Measurements from ENCODE around the gene P2RX6.
A peak's percentile ranks its signal among the peaks of the same experiment; 100 is the strongest.

P2RX6 gene

DNA sequence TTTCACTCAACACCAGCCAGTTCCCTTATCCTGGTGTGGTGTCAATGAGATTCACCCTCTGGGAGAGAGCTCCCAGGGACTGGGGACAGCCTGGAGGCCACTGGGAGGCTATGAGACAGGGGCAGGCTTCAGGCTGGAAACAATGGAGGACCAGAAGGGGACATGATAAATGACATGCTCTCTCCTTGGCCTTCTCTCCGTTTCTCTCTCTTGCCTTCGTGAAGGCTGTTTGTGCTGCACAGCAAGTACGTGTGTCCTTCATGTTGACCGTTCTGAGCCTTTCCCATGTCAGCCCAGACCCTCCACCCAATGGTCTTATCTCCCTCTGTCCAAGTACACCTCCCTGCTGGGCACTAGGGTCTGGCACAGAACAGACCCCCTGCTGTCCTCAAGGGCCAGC is 34.4 kb upstream of the P2RX6 start:
- no peak for DNase-seq

DNA sequence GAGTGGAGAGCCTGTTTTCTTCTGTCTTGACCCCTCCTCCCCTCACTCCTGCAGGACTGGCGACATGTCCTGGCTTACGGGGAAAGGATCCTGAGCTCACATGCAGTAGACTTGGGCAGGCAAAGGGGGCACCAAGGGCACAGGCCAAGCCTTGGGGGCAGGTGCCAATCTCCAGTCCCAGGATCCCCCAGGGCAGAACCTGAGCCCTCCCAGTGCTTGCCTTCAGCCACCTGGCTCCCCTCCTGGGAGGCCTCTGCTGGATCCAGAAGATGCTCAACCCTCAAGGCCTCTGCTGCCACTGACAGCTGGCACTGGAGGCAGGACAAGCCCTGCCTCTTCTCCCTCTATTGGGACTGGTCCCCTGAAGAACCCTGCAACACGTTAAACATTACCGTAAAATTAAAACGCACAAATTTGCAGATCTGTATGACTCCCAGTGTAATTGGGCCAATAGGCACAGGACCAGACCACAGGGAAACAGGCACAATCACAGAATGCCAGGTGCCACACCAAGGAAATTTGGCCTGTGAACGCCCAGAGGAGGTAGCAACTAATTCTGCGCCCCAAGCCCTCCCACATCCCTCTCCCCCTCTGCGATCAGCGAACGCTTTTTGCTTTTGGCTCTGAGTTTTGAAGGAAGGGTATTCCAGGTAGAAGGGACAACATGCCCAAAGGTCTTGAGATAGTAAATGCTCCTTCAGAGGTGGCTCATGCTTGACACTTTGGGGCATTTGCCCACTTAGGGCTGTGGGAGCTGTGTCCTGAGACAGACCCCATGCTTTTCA is 33.8 kb upstream of the P2RX6 start:
- no peak for DNase-seq

DNA sequence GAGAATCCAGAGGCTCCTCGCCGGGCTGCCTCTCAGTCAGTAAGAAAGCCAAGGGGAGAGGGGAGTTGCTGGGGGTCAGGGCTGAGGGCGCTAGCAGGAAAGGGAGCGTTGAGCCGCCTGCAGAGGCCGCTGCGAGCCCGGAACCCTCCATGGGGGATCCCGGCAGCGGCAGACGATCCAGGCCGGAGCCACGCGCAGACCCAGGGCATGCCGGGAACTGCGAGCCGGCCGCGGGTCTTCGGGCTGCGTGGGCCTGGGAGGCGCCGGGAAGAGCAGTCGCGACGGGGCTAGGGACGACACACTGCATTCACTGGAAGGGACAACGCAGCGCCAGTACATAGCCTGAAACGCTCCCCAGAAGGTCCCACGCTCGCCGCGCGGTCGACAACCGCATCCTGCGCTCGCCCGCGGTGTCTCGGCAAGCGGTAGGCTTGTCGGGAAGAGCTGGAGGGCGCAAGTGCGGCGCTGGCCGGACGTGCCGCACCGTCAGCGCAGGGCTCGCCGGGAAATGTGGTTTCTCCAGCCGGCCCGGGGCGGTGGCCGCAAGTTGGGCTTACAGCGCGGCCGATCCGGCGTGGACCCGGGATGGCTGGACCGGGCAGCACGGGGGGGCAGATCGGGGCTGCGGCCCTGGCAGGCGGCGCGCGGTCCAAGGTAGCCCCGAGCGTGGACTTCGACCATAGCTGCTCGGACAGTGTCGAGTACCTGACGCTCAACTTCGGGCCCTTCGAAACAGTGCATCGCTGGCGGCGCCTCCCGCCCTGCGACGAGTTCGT is 33.0 kb upstream of the P2RX6 start, which contains the start of gene LZTR1:
Gene LZTR1, plus strand, starts transcription at position 511 of the 776 bp plus-strand sequence. Its CDS starts 75 bp downstream, at position 586.
- DNase-seq, result peak; percentile 70 to 79

DNA sequence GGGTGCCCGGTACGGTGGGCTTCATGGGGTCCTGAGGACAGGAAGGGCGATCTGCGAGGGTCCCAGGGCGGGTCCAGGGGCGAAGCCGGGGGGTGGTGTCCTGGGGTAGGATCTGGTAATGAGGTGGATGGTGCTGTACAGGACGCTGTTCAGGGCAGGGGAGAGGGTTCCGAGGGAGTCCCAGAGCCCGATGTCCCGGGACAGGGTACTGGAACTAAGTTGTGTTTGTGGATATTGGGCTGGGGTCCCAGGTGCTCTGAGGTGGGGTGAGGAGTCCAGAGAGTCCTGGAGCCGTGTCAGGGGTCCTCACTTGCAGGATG is 32.4 kb upstream of the P2RX6 start:
- DNase-seq, result no peak

DNA sequence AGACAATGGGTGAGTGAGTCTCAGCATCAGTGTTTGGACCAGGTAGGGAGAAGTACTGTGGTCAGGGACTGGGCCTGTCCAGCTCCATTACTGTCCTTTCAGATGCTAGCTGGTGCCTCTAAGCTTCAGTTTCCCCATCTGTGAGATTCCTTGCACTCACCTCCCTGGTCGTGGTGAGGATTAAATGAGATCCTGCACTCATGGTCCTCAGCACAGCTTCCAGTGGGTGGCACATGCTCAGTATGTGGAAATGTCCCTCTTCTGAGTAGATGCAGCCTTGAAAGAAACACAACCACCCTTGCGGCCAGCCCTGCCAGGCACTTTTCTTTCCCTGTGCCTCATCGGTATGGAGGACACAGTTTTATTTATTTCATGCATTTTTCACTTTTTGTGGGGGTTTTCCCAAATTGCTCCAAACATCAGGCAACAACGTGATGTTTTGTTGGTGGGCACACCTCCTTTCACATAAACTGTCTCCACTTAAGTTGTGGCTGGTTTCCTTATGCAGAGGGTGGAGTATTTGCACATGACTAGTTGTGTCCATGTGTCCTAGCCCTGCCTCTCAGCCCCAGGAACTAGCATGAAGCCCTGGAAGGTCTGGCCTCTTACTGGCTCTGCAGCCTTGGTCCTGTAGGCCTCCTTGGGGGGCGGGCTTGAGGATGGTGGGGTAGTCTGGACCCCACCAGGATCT is 31.7 kb upstream of the P2RX6 start:
- DNase-seq, result no peak

DNA sequence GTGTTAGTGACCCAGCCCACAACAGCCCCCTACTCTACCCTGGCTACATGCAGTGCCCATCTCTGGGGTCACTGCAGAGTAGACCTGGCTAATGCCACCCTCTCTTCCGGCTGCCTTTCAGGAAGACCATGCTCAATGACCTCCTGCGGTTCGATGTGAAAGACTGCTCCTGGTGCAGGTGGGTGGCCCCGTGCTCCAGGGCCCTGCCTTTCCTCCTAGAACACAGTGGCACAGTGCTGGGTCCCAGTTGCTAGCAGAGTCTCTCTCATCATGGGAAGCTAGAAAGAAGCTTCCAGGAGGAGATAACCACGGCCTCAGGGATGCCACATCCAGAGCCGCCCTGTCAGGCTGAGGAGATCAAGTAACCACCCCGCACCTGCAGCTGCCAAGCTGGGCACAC is 29.2 kb upstream of the P2RX6 start:
- DNase-seq, result no peak

DNA sequence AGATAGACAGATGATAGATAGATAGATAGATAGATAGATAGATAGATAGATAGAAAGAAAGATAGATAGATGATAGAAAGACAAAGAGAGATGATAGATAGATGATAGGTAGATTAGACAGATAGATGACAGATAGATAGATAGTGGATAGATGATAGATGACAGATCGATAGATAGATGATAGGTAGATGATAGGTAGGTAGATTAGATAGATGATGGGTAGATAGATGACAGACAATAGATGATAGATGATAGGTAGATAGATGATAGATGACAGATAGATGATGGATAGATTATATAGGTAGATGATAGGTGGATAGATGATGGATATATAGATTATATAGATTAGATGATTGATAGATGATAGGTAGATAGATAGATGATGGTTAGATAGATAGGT is 28.6 kb upstream of the P2RX6 start:
- DNase-seq, result no peak

DNA sequence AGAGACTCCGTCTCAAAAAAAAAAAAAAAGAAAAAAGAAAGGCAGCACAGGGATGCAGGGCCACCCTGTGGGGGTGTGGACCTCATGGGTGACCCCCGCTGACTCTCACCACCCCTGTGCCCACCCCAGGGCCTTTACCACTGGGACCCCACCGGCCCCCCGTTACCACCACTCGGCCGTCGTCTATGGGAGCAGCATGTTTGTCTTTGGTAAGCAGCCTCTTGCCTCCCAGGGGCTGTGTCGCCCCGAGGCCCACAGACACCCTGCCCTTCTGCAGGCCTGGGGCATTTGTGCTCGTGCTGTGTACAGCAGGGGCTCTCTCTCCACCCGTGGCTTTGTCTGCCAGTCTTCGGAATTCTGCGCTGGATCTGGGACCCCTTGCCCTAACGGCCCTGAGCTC is 27.6 kb upstream of the P2RX6 start:
- DNase-seq, result no peak

DNA sequence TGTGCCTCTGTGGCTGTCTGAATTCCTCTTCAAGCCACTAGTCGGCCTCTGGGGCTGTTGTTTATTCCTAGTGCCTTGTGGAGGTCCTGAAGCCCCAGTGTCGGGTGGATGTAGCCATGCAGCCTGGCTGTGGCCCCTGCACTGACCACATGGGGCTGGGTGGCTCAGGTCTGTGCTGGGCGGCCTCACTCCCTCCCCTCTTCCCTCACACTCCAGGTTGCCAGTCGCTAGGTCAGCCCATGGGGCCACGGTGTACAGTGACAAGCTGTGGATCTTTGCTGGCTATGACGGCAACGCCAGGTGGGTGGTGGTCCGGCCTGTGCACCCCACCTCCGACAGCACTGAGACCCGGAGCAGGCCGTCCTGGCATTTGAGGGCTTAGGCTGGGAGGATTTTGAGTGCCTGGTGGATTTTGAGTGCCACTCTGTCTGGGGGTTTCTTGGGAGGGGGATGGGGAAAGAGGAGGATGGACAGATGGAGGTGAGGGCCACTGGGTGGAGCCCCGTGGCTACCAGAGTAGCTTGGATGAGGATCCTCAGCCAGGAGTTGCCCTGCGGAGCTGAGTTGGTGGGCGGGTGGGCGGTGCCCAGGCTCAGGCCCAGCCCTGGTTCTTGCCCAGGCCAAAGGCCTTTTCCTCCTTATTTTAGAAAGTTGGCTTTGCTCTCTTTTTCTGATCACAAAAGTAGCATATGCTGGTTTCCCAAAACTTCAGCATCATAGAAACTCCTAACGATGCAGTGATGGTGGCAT is 26.2 kb upstream of the P2RX6 start:
- DNase-seq, result no peak

DNA sequence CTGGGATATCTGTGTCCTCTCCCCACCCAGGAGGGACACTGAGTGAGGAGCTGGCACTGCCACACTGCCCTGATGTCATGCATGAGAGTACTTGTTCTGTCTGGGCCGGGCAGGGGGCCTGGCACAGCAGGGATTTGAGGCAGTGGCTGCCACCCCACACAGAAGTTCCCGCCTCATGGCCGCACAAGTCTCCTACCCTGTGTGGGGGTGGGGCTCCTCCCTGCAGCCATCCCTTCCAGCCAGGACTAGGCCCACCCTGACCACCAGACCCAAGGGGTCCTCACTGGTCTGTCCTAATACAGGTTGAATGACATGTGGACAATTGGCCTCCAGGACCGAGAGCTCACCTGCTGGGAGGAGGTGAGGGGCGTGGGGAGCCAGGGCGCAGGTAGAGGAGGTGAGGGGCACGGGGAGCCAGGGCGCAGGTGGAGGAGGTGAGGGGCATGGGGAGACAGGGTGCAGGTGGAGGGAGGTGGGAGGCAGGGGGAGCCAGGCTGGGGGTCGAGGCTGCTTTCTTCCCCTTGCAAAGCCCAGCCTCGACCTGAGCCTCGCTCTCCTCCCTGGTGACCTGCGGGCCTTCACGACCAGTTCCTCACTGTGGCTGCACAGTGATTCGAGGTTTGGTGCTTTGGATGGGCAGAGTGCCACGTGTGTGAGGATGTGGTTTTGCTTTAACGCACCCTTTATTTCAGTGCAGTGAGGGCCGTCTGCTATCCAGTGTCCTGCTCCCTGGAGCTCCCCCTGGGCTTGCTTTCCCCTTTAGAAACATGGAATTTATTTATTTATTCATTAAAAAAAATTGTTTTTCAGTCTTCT is 25.4 kb upstream of the P2RX6 start:
- DNase-seq, result no peak

DNA sequence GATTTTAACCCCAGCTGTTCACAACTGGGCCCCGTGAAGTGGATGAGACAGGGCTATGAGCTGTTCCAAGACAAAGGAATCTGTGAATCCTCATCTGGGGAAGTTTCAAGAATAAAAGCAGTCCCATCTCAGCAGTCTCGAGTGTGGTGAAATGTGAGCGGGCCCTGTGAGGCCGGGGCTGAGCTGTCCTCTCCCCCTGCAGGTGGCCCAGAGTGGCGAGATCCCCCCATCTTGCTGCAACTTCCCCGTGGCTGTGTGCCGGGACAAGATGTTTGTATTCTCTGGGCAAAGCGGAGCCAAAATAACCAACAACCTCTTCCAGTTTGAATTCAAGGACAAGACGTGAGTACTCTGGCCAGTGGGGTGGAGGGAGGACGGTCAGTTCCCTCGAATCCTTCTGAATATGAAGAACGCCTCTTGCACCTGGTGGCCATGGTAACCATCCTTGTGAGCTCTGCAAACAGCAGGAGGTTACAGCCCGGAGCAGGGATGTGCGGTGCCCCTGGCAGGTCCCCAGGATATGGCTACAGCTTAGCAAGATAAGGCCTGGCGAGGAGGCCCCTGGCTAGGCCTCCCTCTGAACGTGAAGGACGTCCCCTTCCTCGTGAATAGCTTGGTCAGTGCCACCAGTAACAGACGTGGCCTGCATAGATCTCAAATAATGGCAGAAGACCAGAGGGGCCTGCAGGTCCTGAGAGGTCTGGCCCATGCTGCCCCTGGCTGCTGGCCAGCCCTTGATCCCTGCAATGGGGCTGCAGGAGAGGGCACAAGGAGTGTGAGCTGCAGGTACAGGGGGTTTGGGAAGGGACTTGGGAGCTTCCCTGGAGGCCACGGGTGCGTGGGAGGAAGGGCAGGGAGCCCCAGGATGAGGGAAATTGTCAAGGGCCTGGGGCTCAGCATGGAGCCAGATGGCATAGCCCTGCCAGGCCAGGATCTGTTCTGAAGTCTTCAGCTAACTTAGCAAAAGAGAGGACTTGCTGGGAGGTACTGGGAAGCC is 24.5 kb upstream of the P2RX6 start:
- DNase-seq, result no peak

DNA sequence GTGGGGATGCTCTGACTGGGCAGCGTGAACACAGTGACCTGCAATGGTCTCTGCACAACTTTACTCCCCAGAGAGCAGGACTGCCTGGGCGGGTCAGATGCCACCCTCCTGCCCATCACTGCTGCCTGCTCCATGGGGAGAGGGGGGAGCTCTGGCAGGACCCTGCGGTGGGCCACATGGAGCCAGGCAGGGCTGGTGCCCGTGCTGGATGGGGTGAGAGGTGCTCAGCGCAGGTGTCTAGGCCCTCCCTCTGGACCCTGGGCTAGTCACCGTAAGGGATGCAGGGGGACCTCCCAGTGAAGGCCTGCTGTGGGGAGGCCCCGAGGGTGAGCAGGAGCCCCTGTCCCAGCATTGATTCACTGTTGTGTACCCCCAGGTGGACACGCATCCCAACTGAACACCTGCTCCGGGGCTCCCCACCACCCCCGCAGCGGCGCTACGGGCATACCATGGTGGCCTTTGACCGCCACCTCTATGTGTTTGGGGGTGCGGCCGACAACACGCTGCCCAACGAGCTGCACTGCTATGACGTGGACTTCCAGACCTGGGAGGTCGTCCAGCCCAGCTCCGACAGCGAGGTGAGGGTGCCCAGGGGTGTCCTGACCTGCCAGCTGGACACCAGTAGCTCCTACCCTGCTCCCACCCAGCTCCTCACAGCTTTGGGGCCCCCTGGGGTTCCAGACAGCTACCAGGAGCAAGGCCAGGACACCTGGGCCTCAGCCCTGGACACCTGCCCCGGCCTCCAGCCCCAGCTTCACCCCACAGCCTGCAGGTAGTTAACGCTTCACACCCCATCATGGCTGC is 23.5 kb upstream of the P2RX6 start:
- no peak for DNase-seq

DNA sequence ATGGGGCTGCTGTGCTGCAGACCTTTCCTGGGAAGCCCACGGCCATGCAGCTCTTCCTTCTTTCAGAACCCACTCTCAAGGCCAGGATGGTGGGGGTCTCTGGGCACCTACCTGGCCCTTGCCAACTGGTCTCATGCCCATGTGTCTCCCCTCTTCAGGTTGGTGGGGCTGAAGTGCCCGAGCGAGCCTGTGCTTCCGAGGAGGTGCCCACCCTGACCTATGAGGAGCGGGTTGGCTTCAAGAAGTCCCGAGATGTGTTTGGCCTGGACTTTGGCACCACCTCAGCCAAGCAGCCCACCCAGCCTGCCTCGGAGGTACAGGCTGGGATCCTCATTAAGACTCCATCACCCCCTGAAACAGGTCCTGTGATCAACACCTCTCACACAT is 22.9 kb upstream of the P2RX6 start:
- DNase-seq, result no peak

DNA sequence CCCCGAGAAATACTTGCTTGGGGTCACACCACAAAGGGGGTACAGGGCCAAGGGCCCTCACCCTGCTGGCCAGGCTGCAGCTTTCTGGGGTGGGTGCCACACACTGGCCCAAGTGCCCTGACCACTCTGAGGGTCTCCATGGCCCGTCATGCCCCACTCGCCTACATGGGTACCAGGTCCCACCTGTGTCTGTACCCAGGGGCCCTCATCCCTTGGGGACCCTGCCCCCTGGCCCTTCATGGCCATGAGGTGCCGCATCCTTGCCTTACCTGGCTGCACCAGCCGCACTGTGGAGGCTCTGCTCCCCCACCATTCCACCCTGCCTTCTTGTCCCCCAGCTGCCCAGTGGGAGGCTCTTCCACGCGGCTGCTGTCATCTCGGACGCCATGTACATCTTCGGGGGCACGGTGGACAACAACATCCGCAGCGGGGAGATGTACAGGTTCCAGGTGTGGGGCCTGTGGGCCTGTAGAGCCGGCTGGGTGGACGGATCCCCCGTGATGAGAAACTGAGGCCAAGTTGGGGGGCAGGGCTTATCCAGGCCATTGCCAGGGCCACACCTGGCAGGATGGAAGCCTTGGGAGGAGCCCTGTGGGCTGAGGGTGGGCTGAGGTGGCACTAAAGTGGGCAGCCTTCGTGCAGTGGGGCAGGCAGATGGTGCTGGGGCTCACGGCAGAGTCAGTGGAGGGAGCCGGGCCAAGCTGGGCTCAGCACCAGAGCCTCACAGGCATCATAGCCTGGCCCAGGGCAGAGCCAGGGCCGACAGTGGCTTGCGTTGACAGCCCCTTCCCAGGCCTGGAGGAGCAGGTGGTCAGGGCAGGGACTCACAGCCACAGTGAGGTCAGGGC is 22.3 kb upstream of the P2RX6 start:
- no peak for DNase-seq

DNA sequence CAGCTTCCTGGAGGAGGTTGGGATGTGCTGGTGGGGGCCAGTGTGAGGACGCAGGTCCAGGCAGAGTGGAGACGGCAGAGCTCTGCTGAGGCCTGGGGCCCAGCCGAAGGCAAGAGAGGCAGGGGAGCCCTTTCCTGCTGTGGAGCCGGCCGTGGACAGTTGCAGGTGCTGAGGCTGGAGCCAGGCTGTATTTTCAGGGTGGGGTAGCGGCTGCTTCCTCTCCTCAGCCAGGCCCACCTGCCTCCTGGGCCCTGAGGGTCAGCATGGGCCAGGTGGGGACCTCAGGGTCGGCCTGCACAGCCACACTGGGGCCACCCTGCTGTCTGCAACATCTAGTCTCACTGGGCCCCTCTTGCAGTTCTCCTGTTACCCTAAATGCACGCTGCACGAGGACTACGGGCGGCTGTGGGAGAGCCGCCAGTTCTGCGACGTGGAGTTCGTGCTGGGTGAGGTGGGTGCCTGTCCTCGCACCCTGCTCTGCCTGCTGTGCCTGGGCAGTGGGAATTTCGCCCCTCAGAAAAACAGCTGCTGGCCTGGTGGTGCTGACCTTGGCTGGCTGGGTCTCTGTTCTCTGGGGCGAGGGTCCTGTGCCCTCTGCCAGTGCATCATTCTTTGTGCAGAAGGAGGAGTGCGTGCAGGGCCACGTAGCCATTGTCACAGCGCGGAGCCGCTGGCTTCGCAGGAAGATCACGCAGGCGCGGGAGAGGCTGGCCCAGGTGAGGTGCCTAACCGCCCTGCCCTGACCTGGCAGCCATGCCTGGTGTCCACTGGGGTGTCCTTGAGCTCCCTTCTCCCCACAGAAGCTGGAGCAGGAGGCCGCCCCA is 21.4 kb upstream of the P2RX6 start:
- DNase-seq, result no peak

DNA sequence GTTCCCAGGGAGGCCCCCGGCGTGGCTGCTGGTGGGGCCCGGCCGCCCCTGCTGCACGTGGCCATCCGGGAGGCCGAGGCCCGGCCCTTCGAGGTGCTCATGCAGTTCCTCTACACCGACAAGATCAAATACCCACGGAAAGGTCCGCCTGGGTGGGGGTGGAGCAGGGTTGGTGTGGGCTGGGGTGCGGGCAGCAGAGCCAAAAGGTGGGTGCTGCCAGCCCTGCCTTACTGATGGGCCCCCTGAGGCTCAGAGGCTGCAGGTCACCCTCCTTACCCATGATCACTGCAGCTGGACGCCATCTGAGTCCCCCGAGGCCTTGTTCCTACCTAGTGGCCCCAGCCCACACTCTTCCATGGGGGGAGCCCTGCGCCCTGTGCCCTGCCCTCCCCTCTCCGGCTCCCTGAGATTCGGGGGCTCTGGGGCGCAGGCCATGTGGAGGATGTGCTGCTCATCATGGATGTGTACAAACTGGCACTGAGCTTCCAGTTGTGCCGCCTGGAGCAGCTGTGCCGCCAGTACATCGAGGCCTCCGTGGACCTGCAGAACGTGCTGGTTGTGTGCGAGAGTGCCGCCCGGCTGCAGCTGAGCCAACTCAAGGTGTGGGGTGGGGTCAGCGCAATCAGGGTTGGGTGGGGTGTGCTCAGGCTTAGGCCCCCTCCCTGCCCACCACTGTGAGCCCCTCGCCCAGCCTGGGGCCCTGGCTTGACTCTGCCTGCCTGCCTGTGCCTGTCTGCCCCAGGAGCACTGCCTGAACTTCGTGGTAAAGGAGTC is 20.6 kb upstream of the P2RX6 start:
- DNase-seq, result no peak

DNA sequence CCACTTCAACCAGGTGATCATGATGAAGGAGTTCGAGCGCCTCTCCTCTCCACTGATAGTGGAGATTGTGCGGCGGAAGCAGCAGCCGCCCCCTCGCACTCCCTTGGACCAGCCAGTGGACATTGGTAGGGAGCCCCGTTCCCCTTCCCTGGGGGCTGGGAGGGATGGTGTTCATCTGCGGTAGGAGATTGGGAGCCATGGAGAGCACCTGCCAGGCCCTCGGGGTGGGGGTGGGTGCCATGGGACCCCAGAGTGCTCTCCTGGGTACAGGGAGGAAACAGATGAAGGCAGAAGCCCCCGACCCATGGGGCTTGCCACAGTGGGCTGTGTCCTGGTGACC is 20.1 kb upstream of the P2RX6 start:
- no peak for DNase-seq
